GM12874 (cell line): ENCODE measurements around the gene LEKR1.

Experiments
- CTCF ChIP-seq: IDR thresholded peaks from 2 replicates; pipeline ENCODE4 v1.5.1; 2011; ENCODE audit warnings: low read depth, mild to moderate bottlenecking, control low read depth, low read length, moderate library complexity; ENCODE audit not compliant: insufficient read depth

LEKR1 gene

DNA sequence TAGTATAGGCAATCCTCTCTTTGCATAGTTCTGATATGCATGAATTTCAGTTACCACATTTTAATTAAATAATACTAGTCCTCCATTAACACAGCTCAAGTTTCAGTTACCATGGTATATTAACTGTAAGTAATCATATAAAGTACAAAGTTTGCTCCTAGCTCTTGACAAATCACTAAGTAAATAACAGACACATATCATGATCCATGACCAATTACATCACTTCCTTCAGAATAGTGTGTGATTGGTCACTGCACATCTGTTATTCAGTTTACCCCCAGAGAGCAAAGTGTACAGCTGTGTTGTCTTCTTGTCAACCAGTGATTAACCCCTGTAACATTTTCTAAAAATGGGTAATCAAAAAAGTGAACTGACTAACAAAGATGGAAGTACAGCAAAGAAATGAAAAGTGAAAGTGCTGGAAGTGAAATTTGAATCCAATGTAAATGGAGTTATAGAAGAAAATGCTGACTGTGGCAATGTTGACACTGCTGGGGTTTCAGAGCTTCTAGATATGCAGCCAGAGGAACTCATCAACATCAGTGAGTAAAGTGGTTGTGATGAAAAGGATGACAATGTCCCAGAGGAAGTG, 30.2 kb upstream of the LEKR1 start:
- TF ChIP-seq CTCF, result no peak

DNA sequence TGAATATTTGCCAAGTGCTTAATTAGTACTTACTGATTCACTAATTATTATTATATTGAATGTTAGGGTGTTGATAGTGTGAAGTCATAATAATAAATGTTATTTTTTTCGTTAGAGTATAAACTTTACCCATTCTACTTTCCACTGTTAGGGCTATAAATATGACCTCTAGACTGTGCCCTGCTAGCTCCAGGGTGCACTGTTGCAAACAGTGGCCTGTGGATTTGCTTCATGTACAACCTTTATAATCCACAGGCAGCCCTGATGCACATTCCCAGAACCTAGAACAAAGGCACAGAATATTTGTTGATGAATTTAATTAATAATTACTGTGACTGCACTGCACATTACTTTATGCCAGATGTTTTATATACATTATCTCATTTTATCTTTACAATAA, 28.8 kb upstream of the LEKR1 start:
- no peak for TF ChIP-seq CTCF

- no peak for TF ChIP-seq CTCF
Observed at GRCh38 chr3:156801746-156802145, 24.4 kb upstream of the LEKR1 start.

GRCh38 chr3:156802821-156803606, 23.1 kb upstream of the LEKR1 start:
- no peak for TF ChIP-seq CTCF

DNA sequence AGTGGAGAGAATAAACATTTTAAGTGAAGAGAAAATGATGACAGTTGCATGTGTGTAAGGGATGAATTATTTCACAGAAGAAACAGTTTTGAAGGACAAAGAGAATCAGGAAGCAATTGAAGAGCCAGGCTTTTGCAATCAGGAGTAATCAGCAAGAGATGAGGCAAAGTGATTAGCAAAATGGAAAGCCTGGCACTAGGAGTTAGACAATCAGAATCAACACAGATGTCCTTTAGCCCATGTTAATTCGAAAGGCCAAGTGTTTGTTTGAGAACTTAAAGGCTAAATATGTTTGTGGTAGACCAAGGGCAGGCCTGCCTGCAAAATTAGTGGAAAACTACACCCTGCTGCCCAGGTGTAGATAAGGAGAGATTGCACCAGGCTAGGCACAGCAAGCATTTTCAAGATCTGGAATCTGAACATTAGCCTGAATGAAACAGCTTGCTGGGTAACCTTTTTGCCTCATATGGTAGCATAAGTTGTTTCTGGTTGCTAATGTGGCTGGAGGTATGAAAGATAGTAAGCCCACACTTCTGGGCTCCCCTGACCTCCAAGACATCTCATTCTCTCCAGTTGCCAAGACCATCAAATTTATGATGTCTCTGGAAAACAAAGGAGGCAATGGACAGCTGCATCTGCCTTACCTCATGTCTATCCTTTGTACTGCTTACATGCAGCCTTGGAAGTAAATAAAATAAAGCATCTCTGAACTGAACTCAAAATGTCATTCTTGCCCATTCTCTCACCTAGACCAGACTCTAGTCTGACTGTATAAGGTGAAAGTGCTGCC, 22.0 kb upstream of the LEKR1 start:
- TF ChIP-seq CTCF, result no peak

- no peak for TF ChIP-seq CTCF
Observed at GRCh38 chr3:156806698-156807097, 19.5 kb upstream of the LEKR1 start.

GRCh38 chr3:156808025-156808424, 18.1 kb upstream of the LEKR1 start:
- no peak for TF ChIP-seq CTCF
